Gastrocnemius medialis (tissue), 4 donors: Measurements from ENCODE around the gene FRY.

ENCODE experiments used
- POLR2A ChIP-seq, 2 donors: fragments of 450-650 bp; IDR thresholded peaks; one replicate each; pipeline ENCODE4 v1.6.1; 2017; ENCODE audit warnings: antibody characterized with exemption in 2 of 2, mild to moderate bottlenecking in 2 of 2, moderate library complexity in 2 of 2
- TF ChIP-seq, protein P1 (sequence below), 5 experiments: fragments of 450-650 bp in 3 of 5; fragments of 200-600 bp in 2 of 5; sonication (generic) in 2 of 5; IDR thresholded peaks in 4 of 5; conservative IDR thresholded peaks in 1 of 5; 1 replicate in 4 of 5; 2 replicates in 1 of 5; pipeline ENCODE4 v1.5.1; 2016 to 2019; ENCODE audit warnings: antibody characterized with exemption in 5 of 5, mild to moderate bottlenecking in 3 of 5, moderate library complexity in 3 of 5

DNA sequence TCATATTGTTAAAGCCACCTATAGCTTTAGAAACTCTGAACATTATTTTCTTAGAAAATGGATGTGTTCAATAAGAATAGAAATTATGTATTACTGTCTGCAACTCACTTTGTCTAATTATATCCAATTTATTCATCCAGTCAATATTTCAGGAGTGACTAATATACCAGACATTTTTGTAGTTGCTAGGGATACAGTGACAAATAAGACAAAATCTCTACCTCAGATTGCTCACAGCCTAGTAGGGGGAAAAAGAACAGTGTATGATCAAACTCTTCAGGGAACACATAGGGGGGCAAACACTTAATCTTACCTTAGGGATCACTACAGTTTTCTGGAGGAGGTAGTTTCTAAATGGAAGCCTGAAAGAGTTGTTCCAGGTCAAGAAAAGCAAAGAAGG, 292.3 kb downstream of the FRY start:
- TF ChIP-seq, protein P1, sequence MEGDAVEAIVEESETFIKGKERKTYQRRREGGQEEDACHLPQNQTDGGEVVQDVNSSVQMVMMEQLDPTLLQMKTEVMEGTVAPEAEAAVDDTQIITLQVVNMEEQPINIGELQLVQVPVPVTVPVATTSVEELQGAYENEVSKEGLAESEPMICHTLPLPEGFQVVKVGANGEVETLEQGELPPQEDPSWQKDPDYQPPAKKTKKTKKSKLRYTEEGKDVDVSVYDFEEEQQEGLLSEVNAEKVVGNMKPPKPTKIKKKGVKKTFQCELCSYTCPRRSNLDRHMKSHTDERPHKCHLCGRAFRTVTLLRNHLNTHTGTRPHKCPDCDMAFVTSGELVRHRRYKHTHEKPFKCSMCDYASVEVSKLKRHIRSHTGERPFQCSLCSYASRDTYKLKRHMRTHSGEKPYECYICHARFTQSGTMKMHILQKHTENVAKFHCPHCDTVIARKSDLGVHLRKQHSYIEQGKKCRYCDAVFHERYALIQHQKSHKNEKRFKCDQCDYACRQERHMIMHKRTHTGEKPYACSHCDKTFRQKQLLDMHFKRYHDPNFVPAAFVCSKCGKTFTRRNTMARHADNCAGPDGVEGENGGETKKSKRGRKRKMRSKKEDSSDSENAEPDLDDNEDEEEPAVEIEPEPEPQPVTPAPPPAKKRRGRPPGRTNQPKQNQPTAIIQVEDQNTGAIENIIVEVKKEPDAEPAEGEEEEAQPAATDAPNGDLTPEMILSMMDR (IDR thresholded peaks at IDR 0.05 in 4 of 5, conservative IDR thresholded peaks at IDR 0.05 in 1 of 5): no peak
- no peak for TF ChIP-seq POLR2A (IDR thresholded peaks at IDR 0.05)
